NCI-H128 (cell line): ENCODE results near the gene HES2.
"Not testable (repeated sequence)": the region's sequence is repeated elsewhere in the genome, so short reads cannot be mapped to it uniquely, and the experiment has no call there.

Experiments used
- DNase-seq: peaks from one replicate; lab custom pipeline; 2025; ENCODE audit not compliant: unreplicated experiment; lab: John Stamatoyannopoulos, UW

Gene HES2

DNA sequence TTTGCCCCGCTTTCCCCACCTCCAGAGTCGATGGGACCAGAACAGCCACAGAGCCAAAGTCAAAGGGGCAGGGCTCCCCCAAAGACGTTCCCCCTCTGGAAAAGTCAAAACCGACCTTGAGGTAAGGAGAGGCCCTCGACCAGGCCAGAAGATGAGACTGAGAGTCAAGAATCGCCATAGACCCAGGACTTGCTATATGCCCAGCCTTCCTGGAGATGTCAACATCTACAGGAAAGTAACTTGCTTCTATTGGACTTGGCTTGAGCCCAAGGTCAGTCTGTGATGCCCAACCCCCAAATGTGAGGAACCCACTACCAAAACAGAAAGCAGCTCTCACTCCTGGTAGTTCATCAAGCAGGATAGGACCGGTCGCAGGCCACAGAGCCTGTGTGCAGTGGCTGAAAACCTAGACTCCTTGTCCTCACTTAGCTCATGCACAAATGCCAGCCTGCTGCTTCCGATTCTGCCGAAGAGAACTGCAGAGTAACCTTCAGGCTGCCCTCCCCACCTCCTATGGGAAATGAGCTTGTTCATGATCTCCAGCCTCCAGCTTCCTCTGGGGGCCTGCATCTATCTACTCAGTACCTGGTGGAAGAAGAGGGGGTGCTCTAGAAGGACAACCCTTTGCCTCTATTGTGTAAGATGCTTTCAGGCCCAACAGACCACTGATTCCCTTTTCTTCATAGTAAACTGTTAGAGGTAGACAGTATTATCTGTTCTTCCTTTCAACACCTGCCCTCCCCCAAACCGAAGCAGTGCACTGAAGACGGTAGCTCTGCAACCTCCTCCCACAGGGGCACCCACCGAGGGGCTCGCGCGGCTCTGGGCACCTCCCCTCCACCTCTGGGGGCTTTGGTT is 27.5 kb downstream of the HES2 start:
- DNase-seq = no peak

DNA sequence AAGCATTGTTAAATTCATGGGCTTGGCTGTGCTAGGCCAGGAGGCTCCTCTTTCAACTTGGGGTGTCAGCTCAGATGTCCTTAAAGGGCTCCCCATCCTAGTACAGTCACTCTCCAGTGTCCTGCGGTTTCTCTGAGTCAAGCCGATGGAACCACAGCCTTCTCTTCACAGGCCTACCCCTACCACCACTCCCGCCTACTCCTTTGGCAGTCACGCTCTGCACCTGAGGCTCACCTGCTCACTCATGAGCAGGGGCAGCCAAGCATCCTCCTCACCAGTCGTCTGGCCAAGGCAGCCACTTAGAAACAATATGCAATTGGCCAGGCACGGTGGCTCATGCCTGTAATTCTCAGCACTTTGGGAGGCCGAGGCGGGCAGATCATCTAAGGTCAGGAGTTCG is 29.7 kb downstream of the HES2 start:
- no peak for DNase-seq

DNA sequence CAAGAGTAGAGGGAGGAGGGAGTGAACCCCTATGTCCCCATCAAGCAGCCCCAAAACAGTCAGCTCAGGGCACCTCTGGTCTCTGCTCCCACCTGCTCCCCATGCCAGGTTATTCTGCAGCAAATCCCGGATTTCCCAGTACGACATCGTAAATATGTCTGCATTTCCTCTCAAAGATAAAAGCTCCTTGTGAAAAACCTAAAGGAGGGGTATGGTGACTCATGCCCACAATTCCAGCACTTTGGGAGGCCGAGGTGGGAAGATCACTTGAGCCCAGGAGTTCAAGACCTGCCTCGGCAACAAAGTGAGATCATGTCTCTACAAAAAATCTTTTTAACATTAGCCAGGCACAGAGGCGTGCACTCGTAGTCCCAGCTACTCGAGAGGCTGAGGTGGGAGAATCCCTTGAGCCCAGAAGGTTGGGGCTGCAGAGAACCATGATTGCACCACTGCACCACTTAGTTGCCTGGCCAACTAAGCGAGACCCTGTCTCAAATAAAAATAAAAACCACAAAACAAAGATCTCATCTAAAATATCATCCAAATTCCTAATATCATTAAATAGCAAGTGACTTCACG is 33.3 kb downstream of the HES2 start:
- no peak for DNase-seq

DNA sequence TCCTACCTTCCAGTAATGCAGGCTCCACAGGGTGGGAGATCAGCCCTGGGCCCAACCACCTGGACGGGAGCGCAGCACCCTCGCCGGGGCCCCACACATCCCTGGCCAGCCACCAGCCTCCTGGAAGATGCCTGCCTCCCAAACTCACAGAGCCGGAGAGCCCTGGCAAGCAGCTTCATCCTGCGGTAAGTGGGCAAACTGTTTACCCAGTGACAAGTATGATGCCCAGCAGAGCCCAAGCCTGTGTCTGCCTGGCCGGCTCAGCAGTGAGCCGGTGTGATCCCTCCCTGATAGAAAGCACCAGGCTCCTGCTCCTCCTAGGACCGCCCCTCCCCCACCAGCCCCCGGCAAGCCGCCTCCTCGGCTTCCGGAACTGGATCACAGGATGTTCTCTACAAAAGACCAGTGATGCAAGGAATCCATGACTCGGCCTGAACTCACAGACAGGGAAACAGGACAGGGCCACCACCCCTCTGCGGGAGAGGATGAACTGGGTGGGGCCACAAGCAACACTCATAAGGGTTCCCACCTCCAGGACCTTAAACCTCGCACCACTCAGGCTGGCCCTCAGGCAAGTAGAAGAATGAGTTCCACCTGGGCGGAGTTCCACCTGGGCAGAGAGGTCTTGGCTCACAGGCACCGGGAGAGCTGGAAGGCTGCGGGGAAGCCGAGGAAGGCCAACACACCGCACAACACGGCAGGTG is 34.1 kb downstream of the HES2 start:
- no peak for DNase-seq

DNA sequence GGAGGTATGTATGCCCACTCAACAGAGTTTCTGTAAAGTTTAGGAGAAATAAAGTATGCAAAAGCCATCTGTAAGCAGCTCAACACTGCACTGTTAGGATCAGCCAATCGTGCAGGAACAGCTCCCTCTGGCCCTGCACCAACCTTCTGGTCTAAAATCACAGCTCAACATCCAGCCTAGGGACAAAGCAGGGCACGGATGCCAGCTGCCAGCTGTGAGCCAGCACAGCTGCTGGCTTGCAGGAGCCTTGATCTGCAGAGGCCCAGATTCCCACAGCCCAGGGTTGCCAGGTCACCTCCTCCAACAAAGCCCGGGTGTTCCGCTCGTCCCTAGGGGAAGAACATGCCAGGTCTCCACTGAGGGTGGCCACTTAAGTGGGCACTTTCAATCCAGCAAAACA is 34.8 kb downstream of the HES2 start:
- DNase-seq = no peak

DNA sequence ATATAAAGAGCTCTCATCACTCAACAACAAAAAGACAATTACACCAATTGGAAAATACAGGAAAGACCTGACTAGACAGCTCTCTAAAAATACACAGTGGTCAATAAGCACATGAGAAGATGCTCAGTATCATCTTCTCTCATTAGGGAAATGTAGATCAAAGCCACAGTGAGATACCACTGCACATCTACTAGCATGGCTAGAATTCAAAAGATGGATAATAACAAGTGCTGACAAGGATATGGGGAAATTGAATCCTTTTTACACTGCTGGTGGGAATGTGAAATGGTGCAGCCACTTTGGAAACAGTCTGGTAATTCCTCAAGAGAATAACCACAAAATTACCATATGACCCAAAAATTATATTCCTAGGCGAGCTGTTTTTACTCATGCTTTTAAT is 35.6 kb downstream of the HES2 start:
- DNase-seq = no peak

DNA sequence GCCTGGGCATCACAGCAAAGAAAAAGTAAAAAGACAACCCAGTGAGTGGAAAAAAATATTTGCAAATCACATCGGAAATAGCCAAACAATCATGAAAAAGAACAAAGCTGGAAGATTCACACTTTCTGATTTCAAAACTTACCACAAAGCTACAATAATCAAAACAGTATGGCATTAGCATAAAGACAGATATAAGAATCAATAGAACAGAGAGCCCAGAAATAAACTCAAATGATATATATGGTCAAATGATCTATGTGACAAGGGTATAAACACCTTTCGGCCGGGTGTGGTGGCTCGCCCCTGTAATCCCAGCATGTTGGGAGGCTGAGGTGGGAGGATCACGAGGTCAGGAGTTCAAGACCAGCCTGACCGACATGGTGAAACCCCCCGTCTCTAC is 39.7 kb downstream of the HES2 start:
- DNase-seq = no peak

DNA sequence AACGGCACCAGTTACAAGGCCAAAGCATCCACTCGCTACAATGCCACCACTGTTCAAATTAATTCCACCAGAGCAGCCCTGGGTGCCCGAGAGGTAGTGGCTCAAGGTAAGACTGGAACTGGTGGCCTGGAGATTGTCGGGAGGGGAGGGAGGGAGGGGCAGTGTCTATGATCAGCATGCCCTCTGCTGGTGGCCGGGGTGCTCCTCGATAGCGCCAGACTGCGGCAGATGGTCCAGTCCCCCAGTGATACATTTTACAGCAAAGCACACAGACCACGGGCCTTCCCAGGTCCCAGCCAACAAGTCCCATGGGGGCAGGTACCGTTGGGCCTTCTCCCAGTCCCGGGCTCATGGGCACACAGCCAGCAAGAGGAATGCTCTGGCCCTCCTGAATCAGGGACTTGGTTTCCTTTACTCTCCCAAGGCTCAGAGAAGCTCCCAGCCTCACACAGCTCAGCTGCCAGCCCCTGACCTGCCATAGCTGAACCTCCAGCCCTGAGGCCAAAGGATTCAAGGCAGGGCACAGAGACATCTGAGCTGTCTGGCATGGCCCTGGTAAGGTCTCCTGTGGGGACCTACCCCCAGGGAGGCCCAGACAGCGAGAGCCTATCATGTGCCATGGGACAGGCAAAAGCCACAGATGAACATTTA is 41.5 kb downstream of the HES2 start:
- no peak for DNase-seq

DNA sequence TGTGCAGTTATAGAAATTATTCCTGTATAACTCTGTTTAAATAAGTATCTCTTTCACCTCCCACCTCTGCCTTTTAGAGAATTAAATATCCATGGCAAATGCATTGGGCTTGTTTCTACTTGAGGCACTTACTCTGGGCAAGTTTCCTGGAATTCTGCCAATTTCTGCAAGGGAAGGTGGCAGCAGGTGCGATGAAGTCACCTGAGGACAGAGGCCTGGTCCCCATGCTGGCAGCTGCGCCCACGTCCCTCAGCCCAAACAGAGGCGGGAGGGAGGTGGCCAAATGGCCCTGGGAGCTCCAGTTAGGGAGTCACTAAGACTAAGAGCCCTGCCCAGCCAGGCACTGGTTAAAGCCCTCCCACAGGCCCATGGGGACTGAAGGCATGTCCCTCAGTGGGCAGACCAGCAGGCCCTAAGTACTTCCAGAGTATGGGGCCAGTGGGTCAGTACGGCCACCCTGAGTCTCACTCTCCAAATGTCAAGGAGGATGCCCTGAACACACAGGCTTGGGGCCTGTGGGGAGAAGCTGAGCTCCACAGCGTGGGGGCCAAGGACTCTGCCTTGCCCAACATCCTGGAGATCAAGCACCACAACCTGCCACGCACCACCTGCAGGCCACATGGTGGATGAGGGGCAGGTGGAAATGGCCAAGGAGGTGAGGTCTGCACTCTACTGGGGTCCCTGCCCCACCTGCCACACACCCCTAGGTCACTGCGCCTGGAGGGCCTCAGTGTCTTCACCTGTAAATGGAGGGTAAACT is 45.6 kb downstream of the HES2 start:
- DNase-seq = peak; percentile 63

DNA sequence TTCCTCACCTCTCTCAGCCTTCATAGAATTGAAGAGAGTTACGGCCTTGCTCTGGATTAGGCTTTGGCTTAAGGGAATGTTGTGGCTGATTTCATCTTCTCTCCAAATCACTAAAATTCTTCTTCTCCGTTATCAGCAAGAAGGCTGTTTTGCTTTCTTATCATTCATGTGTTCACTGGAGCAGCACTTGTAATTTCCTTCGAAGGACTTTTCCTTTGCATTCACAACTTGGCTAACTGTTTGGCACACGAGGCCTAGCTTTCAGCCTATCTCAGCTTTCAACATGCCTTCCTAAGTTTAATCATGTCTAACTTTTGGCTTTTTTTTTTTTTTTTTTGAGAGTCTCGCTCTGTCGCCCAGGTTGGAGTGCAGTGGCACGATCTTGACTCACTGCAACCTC is 47.5 kb downstream of the HES2 start:
- not testable (repeated sequence) for DNase-seq

DNA sequence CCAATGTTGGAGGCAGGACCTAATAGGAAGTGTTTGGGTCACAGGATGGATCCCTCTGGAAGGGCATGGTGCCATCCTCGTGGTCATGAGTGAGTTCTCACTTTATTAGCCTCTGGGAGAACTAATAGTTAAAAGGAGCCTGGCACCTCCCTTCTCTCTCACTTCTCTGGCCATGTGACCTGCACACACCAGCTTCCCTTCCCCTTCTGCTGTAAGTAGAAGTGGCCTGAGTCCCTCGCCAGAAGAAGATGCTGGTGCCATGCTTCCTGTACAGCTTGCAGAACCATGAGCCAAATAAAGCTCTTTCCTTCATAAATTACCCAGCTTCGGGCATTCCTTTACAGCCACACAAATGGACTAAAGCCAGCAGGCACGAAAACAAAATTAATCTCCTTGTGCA is 49.7 kb downstream of the HES2 start:
- no peak for DNase-seq

DNA sequence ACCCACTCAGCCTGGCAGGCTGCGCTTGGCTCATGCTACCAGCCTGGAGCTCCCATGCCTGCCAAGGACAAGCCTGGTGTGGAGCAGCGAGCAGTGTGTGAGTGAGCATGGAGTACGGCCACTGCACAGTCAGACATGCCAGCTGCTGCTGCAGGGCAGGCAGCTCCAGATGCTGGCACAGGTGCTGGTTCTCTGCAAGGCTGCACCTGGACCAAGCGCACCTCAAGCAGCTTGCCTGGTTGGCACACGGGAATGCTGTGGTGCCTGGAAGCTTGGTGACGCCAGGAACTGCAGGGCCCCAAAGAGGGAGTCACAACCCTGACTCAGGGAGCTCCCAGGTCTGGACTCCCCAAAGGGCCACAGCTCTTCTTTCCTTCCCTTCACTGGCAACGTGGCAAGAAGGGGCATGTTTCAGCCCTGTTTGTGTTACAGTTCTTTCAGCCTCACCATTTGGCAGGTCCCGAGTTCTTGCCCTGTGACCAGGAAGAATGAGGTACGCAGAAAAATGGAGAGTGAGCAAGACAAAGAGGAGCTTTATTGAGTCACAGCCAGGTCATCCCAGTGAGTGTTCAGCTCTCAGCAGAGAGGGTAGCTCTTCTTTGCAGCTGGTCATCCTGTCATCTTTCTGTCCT is 52.2 kb downstream of the HES2 start:
- DNase-seq = no peak

DNA sequence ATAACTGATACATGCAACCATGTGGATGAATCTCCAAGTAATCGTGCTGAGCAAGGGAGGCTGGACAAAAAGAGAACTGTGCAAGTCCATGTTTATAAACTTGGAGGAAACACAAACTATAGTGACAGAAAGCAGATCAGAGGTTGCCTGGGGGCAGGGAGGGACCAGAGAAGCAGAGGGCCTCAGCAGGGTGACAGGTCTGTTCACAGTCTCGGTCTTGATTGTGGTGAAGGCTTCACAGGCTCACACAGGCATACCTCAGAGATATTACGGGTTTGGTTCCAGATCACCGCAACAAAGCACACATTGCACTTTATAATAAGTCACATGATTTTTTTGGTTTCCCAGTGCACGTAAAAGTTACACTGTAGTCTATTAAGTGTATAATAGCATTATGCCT is 54.7 kb downstream of the HES2 start:
- no peak for DNase-seq

DNA sequence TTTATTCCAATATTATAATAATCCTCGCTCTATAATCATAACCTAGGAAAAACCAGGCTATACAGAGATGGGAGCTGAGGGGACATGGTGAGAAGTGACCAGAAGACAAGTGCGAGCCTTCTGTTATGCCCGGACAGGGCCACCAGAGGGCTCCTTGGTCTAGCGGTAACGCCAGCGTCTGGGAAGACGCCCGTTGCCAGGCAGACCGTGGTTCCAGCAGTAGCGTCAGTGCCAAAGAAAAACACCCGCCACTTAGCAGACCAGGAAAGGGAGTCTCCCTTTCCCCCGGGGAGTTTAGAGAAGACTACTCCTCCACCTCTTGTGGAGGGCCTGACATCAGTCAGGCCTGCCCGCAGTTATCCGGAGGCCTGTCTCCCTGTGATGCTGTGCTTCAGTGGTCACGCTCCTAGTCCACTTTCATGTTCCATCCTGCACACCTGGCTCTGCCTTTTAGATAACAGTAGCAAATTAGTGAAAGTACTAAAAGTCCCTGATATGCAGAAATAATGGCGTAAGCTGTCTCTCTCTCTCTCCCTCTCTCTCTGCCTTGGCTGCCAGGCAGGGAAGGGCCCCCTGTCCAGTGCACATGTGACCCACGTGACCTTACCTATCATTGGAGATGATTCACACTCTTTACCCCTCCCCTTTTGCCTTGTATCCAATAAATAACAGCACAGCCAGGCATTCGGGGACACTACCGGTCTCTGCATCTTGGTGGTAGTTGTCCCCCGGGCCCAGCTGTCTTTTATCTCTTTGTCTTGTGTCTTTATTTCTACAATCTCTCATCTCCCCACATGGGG is 56.4 kb downstream of the HES2 start:
- DNase-seq = peak; percentile 22
